ENCODE data around the gene RAD51B. TPM values are rescaled to one million over a fixed set of nuclear protein-coding genes. Genes with fewer than 3 reads are reported as not detected.

Gene RAD51B
- total and polyA plus RNA-seq, 5 donors, result 0.88 to 5.3 (median 3.3) TPM

GRCh38 chr14:68468437-68469207 is 649.0 kb downstream of the RAD51B start:
- peak in 1 of 2 donors; percentile 26 for ATAC-seq
- 91% methylated on average over 5 of the region's 5 CpGs for WGBS
- H3K9me3 ChIP-seq (ENCODE audit: control insufficient read depth, low read length), result no peaks in the 10 kb centered on the region
- intact Hi-C loops (cut with DNase I), result no loop called here
- no peak overlapping the region for H3K4me3 ChIP-seq (ENCODE audit: low read length)
- DNase-seq, result no peak
- H3K27me3 ChIP-seq (ENCODE audit: control insufficient read depth, insufficient read depth), result no peaks in the 10 kb centered on the region
- H3K4me1 ChIP-seq (ENCODE audit: control insufficient read depth, insufficient read depth, low read length), result peaks cover 3% of the 10 kb centered on the region
- no peak overlapping the region for H3K27ac ChIP-seq (ENCODE audit: low read length)

GRCh38 chr14:68469208-68469713 is 649.7 kb downstream of the RAD51B start:
- no peak overlapping the region for H3K27ac ChIP-seq (ENCODE audit: low read length)
- intact Hi-C loops (cut with DNase I), result no loop called here
- ATAC-seq, result no peak
- no peak overlapping the region for H3K4me3 ChIP-seq (ENCODE audit: low read length)
- WGBS, result 91% methylated on average over 5 of the region's 5 CpGs
- no peaks in the 10 kb centered on the region for H3K9me3 ChIP-seq (ENCODE audit: control insufficient read depth, low read length)
- DNase-seq, result no peak
- H3K4me1 ChIP-seq (ENCODE audit: control insufficient read depth, insufficient read depth, low read length), result peaks cover 3% of the 10 kb centered on the region
- H3K27me3 ChIP-seq (ENCODE audit: control insufficient read depth, insufficient read depth), result no peaks in the 10 kb centered on the region

GRCh38 chr14:68470361-68470760 is 650.8 kb downstream of the RAD51B start:
- DNase-seq (no peak), ATAC-seq (no peak)
- whole genome bisulfite sequencing, result 100% methylated on average over 1 of the region's 1 CpG
- H3K9me3 ChIP-seq (ENCODE audit: control insufficient read depth, low read length), result no peaks in the 10 kb centered on the region
- no peak overlapping the region for H3K27ac ChIP-seq (ENCODE audit: low read length)
- no peaks in the 10 kb centered on the region for H3K27me3 ChIP-seq (ENCODE audit: control insufficient read depth, insufficient read depth)
- H3K4me3 ChIP-seq (ENCODE audit: low read length), result no peak overlapping the region
- intact Hi-C loops (cut with DNase I), result no loop called here
- H3K4me1 ChIP-seq (ENCODE audit: control insufficient read depth, insufficient read depth, low read length), result peaks cover 3% of the 10 kb centered on the region

- Histone ChIP-seq H3K9me3 (ENCODE audit: control insufficient read depth, low read length) (no peaks in the 10 kb centered on the region), H3K4me3 (ENCODE audit: low read length) (no peak overlapping the region), H3K27ac (ENCODE audit: low read length) (no peak overlapping the region), H3K27me3 (ENCODE audit: control insufficient read depth, insufficient read depth) (no peaks in the 10 kb centered on the region), H3K4me1 (ENCODE audit: control insufficient read depth, insufficient read depth, low read length) (peaks cover 3% of the 10 kb centered on the region)
- intact Hi-C loops (cut with DNase I), result no loop called here
- ATAC-seq (no peak), DNase-seq (no peak)
- WGBS, result 89% methylated on average over 12 of the region's 12 CpGs
Measured at GRCh38 chr14:68471029-68471963, 651.7 kb downstream of the RAD51B start.

- Histone ChIP-seq H3K4me3 (ENCODE audit: low read length) (no peak overlapping the region), H3K27ac (ENCODE audit: low read length) (no peak overlapping the region), H3K27me3 (ENCODE audit: control insufficient read depth, insufficient read depth) (no peaks in the 10 kb centered on the region), H3K9me3 (ENCODE audit: control insufficient read depth, low read length) (no peaks in the 10 kb centered on the region), H3K4me1 (ENCODE audit: control insufficient read depth, insufficient read depth, low read length) (peaks cover 9% of the 10 kb centered on the region)
- intact Hi-C loops (cut with DNase I), result no loop called here
- DNase-seq (no peak), ATAC-seq (no peak)
- WGBS, result 94% methylated on average over 4 of the region's 4 CpGs
Measured at GRCh38 chr14:68471964-68472508, 652.5 kb downstream of the RAD51B start.

GRCh38 chr14:68473069-68473468 is 653.5 kb downstream of the RAD51B start:
- H3K9me3 ChIP-seq (ENCODE audit: control insufficient read depth, low read length), result no peaks in the 10 kb centered on the region
- H3K4me1 ChIP-seq (ENCODE audit: control insufficient read depth, insufficient read depth, low read length), result peaks cover 7% of the 10 kb centered on the region
- no peak for DNase-seq
- no peaks in the 10 kb centered on the region for H3K27me3 ChIP-seq (ENCODE audit: control insufficient read depth, insufficient read depth)
- no peak overlapping the region for H3K27ac ChIP-seq (ENCODE audit: low read length)
- intact Hi-C loops (cut with DNase I), result no loop called here
- H3K4me3 ChIP-seq (ENCODE audit: low read length), result no peak overlapping the region
- ATAC-seq, result no peak
- WGBS, result 86% methylated on average over 4 of the region's 4 CpGs

- intact Hi-C loops (cut with DNase I), result no loop called here
- Histone ChIP-seq H3K9me3 (ENCODE audit: control insufficient read depth, low read length) (no peaks in the 10 kb centered on the region), H3K4me1 (ENCODE audit: control insufficient read depth, insufficient read depth, low read length) (peaks cover 7% of the 10 kb centered on the region), H3K27ac (ENCODE audit: low read length) (no peak overlapping the region), H3K27me3 (ENCODE audit: control insufficient read depth, insufficient read depth) (no peaks in the 10 kb centered on the region), H3K4me3 (ENCODE audit: low read length) (no peak overlapping the region)
- DNase-seq, result no peak
- 87% methylated on average over 2 of the region's 2 CpGs for WGBS
- no peak for ATAC-seq
Measured at GRCh38 chr14:68473794-68474193, 654.2 kb downstream of the RAD51B start.

- no peak for ATAC-seq
- H3K27ac ChIP-seq (ENCODE audit: low read length), result no peak overlapping the region
- H3K9me3 ChIP-seq (ENCODE audit: control insufficient read depth, low read length), result no peaks in the 10 kb centered on the region
- no peak for DNase-seq
- no peak overlapping the region for H3K4me3 ChIP-seq (ENCODE audit: low read length)
- peaks cover 7% of the 10 kb centered on the region for H3K4me1 ChIP-seq (ENCODE audit: control insufficient read depth, insufficient read depth, low read length)
- H3K27me3 ChIP-seq (ENCODE audit: control insufficient read depth, insufficient read depth), result no peaks in the 10 kb centered on the region
- WGBS, result 94% methylated on average over 4 of the region's 4 CpGs
- intact Hi-C loops (cut with DNase I), result no loop called here
Measured at GRCh38 chr14:68474741-68475140, 655.2 kb downstream of the RAD51B start.

- DNase-seq (no peak), ATAC-seq (no peak)
- intact Hi-C loops (cut with DNase I), result no loop called here
- H3K9me3 ChIP-seq (ENCODE audit: control insufficient read depth, low read length), result no peaks in the 10 kb centered on the region
- H3K27ac ChIP-seq (ENCODE audit: low read length), result no peak overlapping the region
- peaks cover 7% of the 10 kb centered on the region for H3K4me1 ChIP-seq (ENCODE audit: control insufficient read depth, insufficient read depth, low read length)
- no peak overlapping the region for H3K4me3 ChIP-seq (ENCODE audit: low read length)
- no peaks in the 10 kb centered on the region for H3K27me3 ChIP-seq (ENCODE audit: control insufficient read depth, insufficient read depth)
Measured at GRCh38 chr14:68475802-68476201, 656.2 kb downstream of the RAD51B start.

GRCh38 chr14:68476212-68477109 is 656.9 kb downstream of the RAD51B start:
- peak; percentile 60 to 72 (median 66) for DNase-seq
- no peak overlapping the region for H3K4me3 ChIP-seq (ENCODE audit: low read length)
- WGBS, result 64% methylated on average over 10 of the region's 10 CpGs
- peak overlapping the region; percentile 56 for H3K27ac ChIP-seq (ENCODE audit: low read length)
- H3K4me1 ChIP-seq (ENCODE audit: control insufficient read depth, insufficient read depth, low read length), result peaks cover 7% of the 10 kb centered on the region
- H3K9me3 ChIP-seq (ENCODE audit: control insufficient read depth, low read length), result no peaks in the 10 kb centered on the region
- ATAC-seq, result peak; percentile 83 to 90
- intact Hi-C loops (cut with DNase I), result no loop called here
- no peaks in the 10 kb centered on the region for H3K27me3 ChIP-seq (ENCODE audit: control insufficient read depth, insufficient read depth)

Measured in right cardiac atrium (tissue), 5 donors.